Activated naive CD4-positive, alpha-beta T cell treated with anti-CD3 and anti-CD28 coated beads, Interleukin-2, amount 10 ng/mL, durations not matched to agents 7 days and 5 days (primary cell): ENCODE results near the gene MZF1.

Source experiments
- CTCF ChIA-PET: fragments of 350-600 bp; sonication (Branson Sonifier 250); formaldehyde crosslinking; loops from one replicate; lab custom pipeline; 2021; ENCODE audit warnings: antibody characterized with exemption; lab: Charles Lee
- DNase-seq: peaks from one replicate; pipeline ENCODE4 v3.0.0-alpha.2; 2020
- H3K27ac Mint-ChIP-seq: one replicate; pipeline ENCODE4 v1.8.0; 2021; ENCODE audit warnings: mild to moderate bottlenecking, moderate library complexity, mixed read lengths
- H3K27me3 Mint-ChIP-seq: one replicate; pipeline ENCODE4 v1.8.0; 2021; ENCODE audit warnings: mild to moderate bottlenecking, mixed read lengths
- H3K36me3 Mint-ChIP-seq: one replicate; pipeline ENCODE4 v1.8.0; 2021; ENCODE audit warnings: mixed read lengths
- H3K4me1 Mint-ChIP-seq: one replicate; pipeline ENCODE4 v1.8.0; 2021; ENCODE audit warnings: mixed read lengths
- H3K4me3 Mint-ChIP-seq: one replicate; pipeline ENCODE4 v1.8.0; 2021; ENCODE audit warnings: mild to moderate bottlenecking, moderate library complexity, mixed read lengths
- H3K9me3 Mint-ChIP-seq: one replicate; pipeline ENCODE4 v1.8.0; 2021; ENCODE audit warnings: mixed read lengths

Gene MZF1

DNA sequence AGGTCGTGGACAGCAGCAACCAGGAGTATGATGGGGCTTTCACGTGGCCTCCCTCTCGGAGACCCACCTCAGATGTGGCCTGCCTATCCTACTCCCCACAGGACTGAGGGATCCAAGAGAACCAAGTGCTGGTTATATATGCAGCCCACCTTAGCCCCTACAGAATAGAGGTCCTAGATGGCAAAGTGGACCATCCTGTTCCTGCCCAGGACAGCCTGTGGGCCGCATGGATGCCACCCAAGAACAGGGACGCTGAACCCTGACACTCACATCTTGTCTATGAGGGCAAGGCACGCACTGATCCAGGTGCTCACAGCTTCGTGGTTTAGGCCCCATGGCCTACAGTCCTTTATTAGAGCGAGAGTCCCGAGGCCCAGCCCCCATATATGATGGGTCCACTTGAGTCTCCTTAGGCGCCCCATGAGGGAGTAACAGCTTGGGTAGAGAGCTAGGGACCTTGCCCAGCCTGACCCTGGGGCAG lies 59.9 kb downstream of the MZF1 start:
- Mint-ChIP-seq H3K27ac (no peak overlapping the region), H3K9me3 (no peaks in the 10 kb centered on the region), H3K4me3 (peak overlapping the region; percentile 46), H3K4me1 (peaks cover 40% of the 10 kb centered on the region), H3K27me3 (no peaks in the 10 kb centered on the region), H3K36me3 (peaks cover 17% of the 10 kb centered on the region)
- CTCF ChIA-PET, result interaction anchor here (0.9 to 2.0 kb wide), 7 partner anchors 24 to 113 kb away, joined by 3 to 21 read pairs (median 5); partner anchors contain the start of genes CHMP2A and TRIM28
- no peak for DNase-seq
